Measurements from ENCODE around the gene TFAP2A.

Gene TFAP2A

DNA sequence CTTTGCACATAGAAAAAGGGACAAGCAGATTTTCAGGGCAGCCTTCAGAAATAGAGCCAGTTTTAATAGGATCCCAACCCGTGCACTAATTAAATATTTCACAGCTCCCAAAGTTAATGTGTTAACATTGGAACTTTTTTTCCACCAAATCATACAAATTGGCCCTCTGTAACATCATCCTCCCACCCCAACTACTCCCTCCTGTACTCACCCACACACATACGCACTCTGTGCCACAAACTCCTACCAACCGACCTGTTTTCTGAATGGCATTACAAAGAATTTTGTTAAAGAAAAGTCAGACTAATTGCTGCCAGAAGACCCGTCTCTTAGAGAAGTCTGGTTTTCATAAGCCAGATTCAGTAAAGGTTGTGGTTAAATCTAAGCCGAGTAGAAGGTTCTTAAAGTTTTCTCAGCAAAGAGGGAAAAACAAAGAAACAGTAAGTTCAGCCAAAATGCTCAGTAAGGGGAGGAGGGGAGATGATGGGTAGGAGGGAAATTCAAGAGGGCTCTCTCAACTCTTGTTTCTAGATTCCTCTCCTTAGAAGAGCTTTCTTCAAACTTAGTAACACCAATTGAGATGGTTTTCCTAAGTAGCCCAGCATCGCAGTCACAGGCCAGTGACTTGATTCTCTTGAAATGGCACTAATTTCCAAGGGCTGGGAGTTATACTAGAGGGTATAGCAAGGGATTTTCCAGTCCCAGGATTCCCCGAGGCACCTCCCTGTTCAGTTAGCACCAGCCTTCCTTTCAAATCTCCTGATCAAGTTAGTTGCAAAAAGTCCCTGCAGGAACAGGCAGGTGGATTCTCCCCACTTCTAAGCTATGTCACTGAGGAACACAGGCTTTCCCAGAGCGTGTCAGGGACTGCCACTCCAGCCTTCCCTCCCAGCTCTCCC is 27.9 kb downstream of the TFAP2A start:
- TF ChIP-seq, protein P1, sequence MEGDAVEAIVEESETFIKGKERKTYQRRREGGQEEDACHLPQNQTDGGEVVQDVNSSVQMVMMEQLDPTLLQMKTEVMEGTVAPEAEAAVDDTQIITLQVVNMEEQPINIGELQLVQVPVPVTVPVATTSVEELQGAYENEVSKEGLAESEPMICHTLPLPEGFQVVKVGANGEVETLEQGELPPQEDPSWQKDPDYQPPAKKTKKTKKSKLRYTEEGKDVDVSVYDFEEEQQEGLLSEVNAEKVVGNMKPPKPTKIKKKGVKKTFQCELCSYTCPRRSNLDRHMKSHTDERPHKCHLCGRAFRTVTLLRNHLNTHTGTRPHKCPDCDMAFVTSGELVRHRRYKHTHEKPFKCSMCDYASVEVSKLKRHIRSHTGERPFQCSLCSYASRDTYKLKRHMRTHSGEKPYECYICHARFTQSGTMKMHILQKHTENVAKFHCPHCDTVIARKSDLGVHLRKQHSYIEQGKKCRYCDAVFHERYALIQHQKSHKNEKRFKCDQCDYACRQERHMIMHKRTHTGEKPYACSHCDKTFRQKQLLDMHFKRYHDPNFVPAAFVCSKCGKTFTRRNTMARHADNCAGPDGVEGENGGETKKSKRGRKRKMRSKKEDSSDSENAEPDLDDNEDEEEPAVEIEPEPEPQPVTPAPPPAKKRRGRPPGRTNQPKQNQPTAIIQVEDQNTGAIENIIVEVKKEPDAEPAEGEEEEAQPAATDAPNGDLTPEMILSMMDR (conservative IDR thresholded peaks at IDR 0.05; ENCODE audit: low read depth), result no peak
- CTCF ChIA-PET, result interaction anchor here (0.5 to 0.6 kb wide), 2 partner anchors 123 to 1928 kb away, joined by 3 to 6 read pairs; no protein-coding TSS in a partner anchor
- POLR2A ChIA-PET (ENCODE audit: low non-redundant PET), result no interaction called here
- H3K27ac ChIP-seq, result no peak overlapping the region
- no peak for DNase-seq (ENCODE audit: low spot score)

DNA sequence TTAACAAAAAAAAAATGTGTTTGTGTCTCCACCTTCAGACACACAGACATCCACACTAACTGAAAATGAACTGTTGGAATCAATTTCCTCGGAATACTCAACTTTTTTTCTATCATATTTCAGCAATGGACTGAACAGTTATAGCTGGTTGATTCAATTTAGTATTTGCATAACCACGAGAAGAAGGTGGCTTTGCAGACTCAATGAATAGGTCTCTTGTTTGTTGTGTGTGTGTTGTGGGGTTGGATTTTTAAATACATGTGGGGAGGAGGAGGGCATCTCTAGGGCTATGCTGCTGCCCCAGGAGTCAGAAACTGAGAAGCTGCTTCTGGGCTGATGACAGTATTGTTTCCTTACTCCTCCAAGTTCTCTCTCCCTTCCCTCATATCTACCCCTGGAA is 28.7 kb downstream of the TFAP2A start:
- ChIA-PET CTCF (no interaction called here), POLR2A (ENCODE audit: low non-redundant PET) (no interaction called here)
- DNase-seq (ENCODE audit: low spot score), result no peak
- H3K27ac ChIP-seq, result no peak overlapping the region
- TF ChIP-seq, protein P1 (conservative IDR thresholded peaks at IDR 0.05; ENCODE audit: low read depth), result no peak

DNA sequence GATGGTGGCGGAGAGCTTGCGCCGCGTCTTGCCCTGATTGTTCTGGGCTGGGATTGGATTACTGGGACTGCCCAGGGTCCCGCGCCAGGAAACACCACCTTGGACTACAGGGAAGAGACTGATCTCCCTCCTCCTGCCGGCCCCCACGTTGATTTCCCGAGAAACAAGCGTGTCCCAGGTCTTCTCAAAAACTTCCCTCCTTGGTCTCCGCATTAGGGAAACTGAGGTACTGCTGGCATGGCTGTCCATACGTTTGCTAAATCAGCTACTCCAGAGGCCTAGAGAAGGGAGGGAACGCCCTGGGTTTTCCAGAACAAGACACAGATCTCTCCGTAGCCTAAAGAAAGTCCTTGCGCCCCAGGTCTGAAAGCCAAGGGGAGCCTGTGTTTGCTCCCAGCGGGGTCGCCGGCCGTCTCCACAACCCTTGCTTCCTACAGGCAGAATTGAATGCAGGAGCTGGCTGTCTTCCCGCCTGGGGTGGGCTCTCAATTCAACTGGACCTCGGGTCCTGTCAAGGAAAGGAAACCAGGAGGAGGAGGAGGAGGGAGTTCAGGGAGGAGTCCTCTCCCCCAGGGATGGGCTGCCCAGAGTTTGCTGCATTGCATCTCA is 29.2 kb downstream of the TFAP2A start:
- POLR2A ChIA-PET (ENCODE audit: low non-redundant PET), result no interaction called here
- H3K27ac ChIP-seq, result no peak overlapping the region
- no peak for DNase-seq (ENCODE audit: low spot score)
- TF ChIP-seq, protein P1 (conservative IDR thresholded peaks at IDR 0.05; ENCODE audit: low read depth), result no peak
- CTCF ChIA-PET, result interaction anchor here (0.7 kb wide), 1 partner anchor 380 kb away, joined by 3 read pairs; no protein-coding TSS in a partner anchor

GRCh38 chr6:10384610-10385523 is 30.0 kb downstream of the TFAP2A start:
- no peak overlapping the region for H3K27ac ChIP-seq
- TF ChIP-seq, protein P1 (conservative IDR thresholded peaks at IDR 0.05; ENCODE audit: low read depth), result no peak
- DNase-seq (ENCODE audit: low spot score), result no peak
- ChIA-PET POLR2A (ENCODE audit: low non-redundant PET) (no interaction called here), CTCF (interaction anchor here (0.6 to 1.0 kb wide), 4 partner anchors 300 to 651 kb away, joined by 3 read pairs; no protein-coding TSS in a partner anchor)

GRCh38 chr6:10384091-10384609 is 30.7 kb downstream of the TFAP2A start:
- no peak overlapping the region for H3K27ac ChIP-seq
- TF ChIP-seq, protein P1 (conservative IDR thresholded peaks at IDR 0.05; ENCODE audit: low read depth), result no peak
- CTCF ChIA-PET, result interaction anchor here (0.6 to 1.0 kb wide), 3 partner anchors 300 to 651 kb away, joined by 3 read pairs; no protein-coding TSS in a partner anchor
- DNase-seq (ENCODE audit: low spot score), result no peak
- POLR2A ChIA-PET (ENCODE audit: low non-redundant PET), result no interaction called here
